ENCODE measurements around the gene OR6B3.

The OR6B3 gene

GRCh38 chr2:240089306-240089705, 36.0 kb upstream of the OR6B3 start:
- Histone ChIP-seq H3K36me3 (ENCODE audit: insufficient read depth, low read length) (no peaks in the 10 kb centered on the region), H3K4me1 (ENCODE audit: insufficient read depth, low read length, poor library complexity, severe bottlenecking) (no peaks in the 10 kb centered on the region), H4K20me1 (ENCODE audit: insufficient read depth, low read length, poor library complexity, severe bottlenecking) (no peaks in the 10 kb centered on the region), H3K9ac (ENCODE audit: low read depth, low read length, poor library complexity, severe bottlenecking) (no peak overlapping the region), H3K27me3 (ENCODE audit: insufficient read depth, low read length, poor library complexity, severe bottlenecking) (no peaks in the 10 kb centered on the region), H3K4me3 (ENCODE audit: low read length, poor library complexity, severe bottlenecking) (no peak overlapping the region), H3F3A (ENCODE audit: low read depth) (no peaks in the 10 kb centered on the region), H3K4me2 (ENCODE audit: low read depth, low read length, poor library complexity, severe bottlenecking) (no peak overlapping the region), H3K79me2 (ENCODE audit: insufficient read depth, low read length) (no peaks in the 10 kb centered on the region), H3K9me3 (ENCODE audit: insufficient read depth, low read depth, low read length) (peaks cover 8% of the 10 kb centered on the region; the same call in 1 of the 2 replicates), H3K9me2 (replicated peaks; ENCODE audit: low read depth, low read length) (no peaks in the 10 kb centered on the region), H2AFZ (ENCODE audit: low read length) (no peak overlapping the region)
- no peak for TF ChIP-seq EZH2phosphoT487 (IDR thresholded peaks at IDR 0.05; ENCODE audit: borderline replicate concordance)
- TF ChIP-seq CTCF (conservative IDR thresholded peaks at IDR 0.05; ENCODE audit: low read length): no peak

- no peaks in the 10 kb centered on the region for H3F3A ChIP-seq (ENCODE audit: low read depth)
- H3K36me3 ChIP-seq (ENCODE audit: insufficient read depth, low read length): no peaks in the 10 kb centered on the region
- H4K20me1 ChIP-seq (ENCODE audit: insufficient read depth, low read length, poor library complexity, severe bottlenecking): no peaks in the 10 kb centered on the region
- TF ChIP-seq EZH2phosphoT487 (IDR thresholded peaks at IDR 0.05; ENCODE audit: borderline replicate concordance): no peak
- no peak for TF ChIP-seq CTCF (conservative IDR thresholded peaks at IDR 0.05; ENCODE audit: low read length)
- no peaks in the 10 kb centered on the region for H3K9me2 ChIP-seq (replicated peaks; ENCODE audit: low read depth, low read length)
- H3K9ac ChIP-seq (ENCODE audit: low read depth, low read length, poor library complexity, severe bottlenecking): no peak overlapping the region
- no peak overlapping the region for H2AFZ ChIP-seq (ENCODE audit: low read length)
- no peak overlapping the region for H3K4me3 ChIP-seq (ENCODE audit: low read length, poor library complexity, severe bottlenecking)
- H3K79me2 ChIP-seq (ENCODE audit: insufficient read depth, low read length): no peaks in the 10 kb centered on the region
- peaks cover 8% of the 10 kb centered on the region; the same call in 1 of the 2 replicates for H3K9me3 ChIP-seq (ENCODE audit: insufficient read depth, low read depth, low read length)
- H3K27me3 ChIP-seq (ENCODE audit: insufficient read depth, low read length, poor library complexity, severe bottlenecking): no peaks in the 10 kb centered on the region
- no peak overlapping the region for H3K4me2 ChIP-seq (ENCODE audit: low read depth, low read length, poor library complexity, severe bottlenecking)
- no peaks in the 10 kb centered on the region for H3K4me1 ChIP-seq (ENCODE audit: insufficient read depth, low read length, poor library complexity, severe bottlenecking)
These were observed 33.2 kb upstream of the OR6B3 start for GRCh38 chr2:240086563-240086962.

- no peak for TF ChIP-seq EZH2phosphoT487 (IDR thresholded peaks at IDR 0.05; ENCODE audit: borderline replicate concordance)
- TF ChIP-seq CTCF (conservative IDR thresholded peaks at IDR 0.05; ENCODE audit: low read length): no peak
- no peaks in the 10 kb centered on the region for H3K27me3 ChIP-seq (ENCODE audit: insufficient read depth, low read length, poor library complexity, severe bottlenecking)
- H3F3A ChIP-seq (ENCODE audit: low read depth): no peaks in the 10 kb centered on the region
These were observed 25.3 kb upstream of the OR6B3 start for GRCh38 chr2:240078631-240079030.

More at GRCh38 chr2:240078631-240079030, 25.3 kb upstream of the OR6B3 start:
- Histone ChIP-seq H3K36me3 (ENCODE audit: insufficient read depth, low read length) (no peaks in the 10 kb centered on the region), H3K4me2 (ENCODE audit: low read depth, low read length, poor library complexity, severe bottlenecking) (no peak overlapping the region), H2AFZ (ENCODE audit: low read length) (no peak overlapping the region), H3K4me3 (ENCODE audit: low read length, poor library complexity, severe bottlenecking) (no peak overlapping the region), H3K79me2 (ENCODE audit: insufficient read depth, low read length) (no peaks in the 10 kb centered on the region), H3K4me1 (ENCODE audit: insufficient read depth, low read length, poor library complexity, severe bottlenecking) (no peaks in the 10 kb centered on the region), H3K9ac (ENCODE audit: low read depth, low read length, poor library complexity, severe bottlenecking) (no peak overlapping the region), H4K20me1 (ENCODE audit: insufficient read depth, low read length, poor library complexity, severe bottlenecking) (no peaks in the 10 kb centered on the region), H3K9me2 (replicated peaks; ENCODE audit: low read depth, low read length) (no peaks in the 10 kb centered on the region), H3K9me3 (ENCODE audit: insufficient read depth, low read depth, low read length) (peaks cover 15% of the 10 kb centered on the region)

Data from Loucy (cell line).